ENCODE measurements around the gene TTC12.

- no peak for TF ChIP-seq CTCF (IDR thresholded peaks at IDR 0.05)
- TF ChIP-seq EP300 (IDR thresholded peaks at IDR 0.05) = no peak
Measured at GRCh38 chr11:113277907-113278306, 36.5 kb upstream of the TTC12 start.
